ENCODE results near the gene SYNE4. TPM values are rescaled to one million over a fixed set of nuclear protein-coding genes. Genes with fewer than 3 reads are reported as not detected.

SYNE4 gene
- total RNA-seq, 1 donor from 2014 or later = 1.1 TPM

- no peak overlapping the region for H3K27ac ChIP-seq (ENCODE audit: low read depth, low read length)
- no peak overlapping the region for H3K27ac Mint-ChIP-seq (ENCODE audit: unreplicated experiment)
- no peak overlapping the region for H3K4me3 ChIP-seq (ENCODE audit: insufficient read depth, low read depth, low read length)
- peaks cover 3% of the 10 kb centered on the region for H3K9me3 Mint-ChIP-seq (ENCODE audit: unreplicated experiment)
- H3K4me3 Mint-ChIP-seq (ENCODE audit: unreplicated experiment) = no peak overlapping the region
- no peaks in the 10 kb centered on the region for H3K79me2 ChIP-seq (ENCODE audit: insufficient read depth, low read length)
- H2AFZ ChIP-seq (ENCODE audit: low read depth, low read length) = no peak overlapping the region
- H3K4me2 ChIP-seq (ENCODE audit: low read length) = no peak overlapping the region
- DNase-seq (ENCODE audit: low read depth) = no peak
- H3K9me3 ChIP-seq (ENCODE audit: insufficient read depth, low read depth, low read length) = no peaks in the 10 kb centered on the region
- H3K4me1 ChIP-seq (ENCODE audit: insufficient read depth, low read length) = peaks cover 7% of the 10 kb centered on the region
- TF ChIP-seq CTCF (IDR thresholded peaks at IDR 0.05; ENCODE audit: insufficient read depth, low read depth, low read length) (no peak), EZH2 (IDR thresholded peaks at IDR 0.05; ENCODE audit: insufficient read depth, low read length) (no peak)
- H3K36me3 ChIP-seq (ENCODE audit: insufficient read depth, low read length) = no peaks in the 10 kb centered on the region
- FAIRE-seq = no peak
- H3K27me3 Mint-ChIP-seq (ENCODE audit: low read depth, unreplicated experiment) = peaks cover 8% of the 10 kb centered on the region
- H3K4me1 Mint-ChIP-seq (ENCODE audit: low read depth, unreplicated experiment) = no peaks in the 10 kb centered on the region
- H3K9ac ChIP-seq (ENCODE audit: low read length) = no peak overlapping the region
- H3K27me3 ChIP-seq (ENCODE audit: insufficient read depth, low read length) = no peaks in the 10 kb centered on the region
- peaks cover 10% of the 10 kb centered on the region for H3K36me3 Mint-ChIP-seq (ENCODE audit: low read depth, unreplicated experiment)
- H4K20me1 ChIP-seq (ENCODE audit: insufficient read depth, low read length) = no peaks in the 10 kb centered on the region
Observed at GRCh38 chr19:36006955-36007354, 1.7 kb downstream of the SYNE4 start.

GRCh38 chr19:36003284-36003683 lies 5.3 kb downstream of the SYNE4 start:
- Mint-ChIP-seq H3K36me3 (ENCODE audit: low read depth, unreplicated experiment) (no peaks in the 10 kb centered on the region), H3K9me3 (ENCODE audit: unreplicated experiment) (peaks cover 3% of the 10 kb centered on the region), H3K4me3 (ENCODE audit: unreplicated experiment) (no peak overlapping the region), H3K4me1 (ENCODE audit: low read depth, unreplicated experiment) (no peaks in the 10 kb centered on the region), H3K27ac (ENCODE audit: unreplicated experiment) (peak overlapping the region; percentile 3), H3K27me3 (ENCODE audit: low read depth, unreplicated experiment) (no peaks in the 10 kb centered on the region)
- Histone ChIP-seq H3K4me1 (ENCODE audit: insufficient read depth, low read length) (no peaks in the 10 kb centered on the region), H4K20me1 (ENCODE audit: insufficient read depth, low read length) (peaks cover 16% of the 10 kb centered on the region), H3K9ac (ENCODE audit: low read length) (no peak overlapping the region), H3K36me3 (ENCODE audit: insufficient read depth, low read length) (no peaks in the 10 kb centered on the region), H3K4me3 (ENCODE audit: insufficient read depth, low read depth, low read length) (no peak overlapping the region), H2AFZ (ENCODE audit: low read depth, low read length) (no peak overlapping the region), H3K4me2 (ENCODE audit: low read length) (no peak overlapping the region), H3K27me3 (ENCODE audit: insufficient read depth, low read length) (no peaks in the 10 kb centered on the region), H3K27ac (ENCODE audit: low read depth, low read length) (no peak overlapping the region), H3K9me3 (ENCODE audit: insufficient read depth, low read depth, low read length) (no peaks in the 10 kb centered on the region), H3K79me2 (ENCODE audit: insufficient read depth, low read length) (no peaks in the 10 kb centered on the region)
- FAIRE-seq = no peak
- no peak for DNase-seq (ENCODE audit: low read depth)
- TF ChIP-seq EZH2 (IDR thresholded peaks at IDR 0.05; ENCODE audit: insufficient read depth, low read length) (no peak), CTCF (IDR thresholded peaks at IDR 0.05; ENCODE audit: insufficient read depth, low read depth, low read length) (no peak)

GRCh38 chr19:36001605-36002004 lies 7.0 kb downstream of the SYNE4 start:
- no peak overlapping the region for H3K4me3 ChIP-seq (ENCODE audit: insufficient read depth, low read depth, low read length)
- H3K36me3 Mint-ChIP-seq (ENCODE audit: low read depth, unreplicated experiment) = no peaks in the 10 kb centered on the region
- H3K4me3 Mint-ChIP-seq (ENCODE audit: unreplicated experiment) = no peak overlapping the region
- H3K9ac ChIP-seq (ENCODE audit: low read length) = no peak overlapping the region
- no peak overlapping the region for H3K4me2 ChIP-seq (ENCODE audit: low read length)
- TF ChIP-seq CTCF (IDR thresholded peaks at IDR 0.05; ENCODE audit: insufficient read depth, low read depth, low read length) (no peak), EZH2 (IDR thresholded peaks at IDR 0.05; ENCODE audit: insufficient read depth, low read length) (no peak)
- peaks cover 8% of the 10 kb centered on the region for H3K79me2 ChIP-seq (ENCODE audit: insufficient read depth, low read length)
- H3K27ac ChIP-seq (ENCODE audit: low read depth, low read length) = no peak overlapping the region
- H3K27ac Mint-ChIP-seq (ENCODE audit: unreplicated experiment) = no peak overlapping the region
- no peaks in the 10 kb centered on the region for H3K27me3 ChIP-seq (ENCODE audit: insufficient read depth, low read length)
- H4K20me1 ChIP-seq (ENCODE audit: insufficient read depth, low read length) = peaks cover 26% of the 10 kb centered on the region
- no peak for DNase-seq (ENCODE audit: low read depth)
- H3K9me3 Mint-ChIP-seq (ENCODE audit: unreplicated experiment) = peaks cover 3% of the 10 kb centered on the region
- no peak for FAIRE-seq
- H2AFZ ChIP-seq (ENCODE audit: low read depth, low read length) = no peak overlapping the region
- H3K27me3 Mint-ChIP-seq (ENCODE audit: low read depth, unreplicated experiment) = no peaks in the 10 kb centered on the region
- no peaks in the 10 kb centered on the region for H3K4me1 ChIP-seq (ENCODE audit: insufficient read depth, low read length)
- no peaks in the 10 kb centered on the region for H3K4me1 Mint-ChIP-seq (ENCODE audit: low read depth, unreplicated experiment)
- no peaks in the 10 kb centered on the region for H3K9me3 ChIP-seq (ENCODE audit: insufficient read depth, low read depth, low read length)
- no peaks in the 10 kb centered on the region for H3K36me3 ChIP-seq (ENCODE audit: insufficient read depth, low read length)

All from astrocyte (in vitro differentiated cells and primary cell).